Large intestine (tissue), 3 donors: ENCODE results near the gene ADCY9. TPM values are rescaled to one million over a fixed set of nuclear protein-coding genes. Genes with fewer than 3 reads are reported as not detected.

Source experiments
- DNase-seq, 2 donors: peaks; one replicate each; pipeline versions ENCODE4 v3.0.0 to v3.0.0-alpha.2; 2013
- H3K27ac ChIP-seq: one replicate; pipeline ENCODE4 v1.5.1; 2013; ENCODE audit warnings: low read length
- H3K27me3 ChIP-seq: 2 replicates; pipeline ENCODE4 v1.6.1; 2013; ENCODE audit warnings: low read length; ENCODE audit not compliant: control insufficient read depth, insufficient read depth
- H3K36me3 ChIP-seq: 2 replicates; pipeline ENCODE4 v1.6.1; 2013; ENCODE audit warnings: low read length; ENCODE audit not compliant: control insufficient read depth, insufficient read depth
- H3K4me1 ChIP-seq: one replicate; pipeline ENCODE4 v1.6.1; 2013; ENCODE audit warnings: low read length; ENCODE audit not compliant: control insufficient read depth, insufficient read depth
- H3K4me3 ChIP-seq: one replicate; pipeline ENCODE4 v1.5.1; 2013; ENCODE audit warnings: low read length
- H3K9me3 ChIP-seq: one replicate; pipeline ENCODE4 v1.6.1; 2013; ENCODE audit warnings: mild to moderate bottlenecking, low read depth, low read length, moderate library complexity; ENCODE audit not compliant: control insufficient read depth
- WGBS: methylation state at CpG from one replicate; pipeline ENCODE4 v1.1.5; 2013; ENCODE audit warnings: low lambda C conversion rate; ENCODE audit not compliant: insufficient coverage; 5-methylcytosine and 5-hydroxymethylcytosine counted together
- polyA plus RNA-seq: library from polyadenylated mRNA; unstranded; fragments of 120-200 nt; gene quantifications from one replicate; pipeline ENCODE4 v1.2.1, GENCODE V29; 2013

The ADCY9 gene
- polyA plus RNA-seq, 1 donor: 8.1 TPM

GRCh38 chr16:4123616-4124300 is 7.5 kb upstream of the ADCY9 start:
- Histone ChIP-seq H3K36me3 (no peaks in the 10 kb centered on the region), H3K27me3 (no peaks in the 10 kb centered on the region), H3K4me3 (no peak overlapping the region), H3K4me1 (no peaks in the 10 kb centered on the region), H3K27ac (no peak overlapping the region), H3K9me3 (no peaks in the 10 kb centered on the region)
- DNase-seq: no peak
- WGBS: no CpG with 5 or more reads among the region's 16 CpGs

- Histone ChIP-seq H3K4me3 (no peak overlapping the region), H3K36me3 (no peaks in the 10 kb centered on the region), H3K4me1 (peaks cover 7% of the 10 kb centered on the region), H3K27ac (no peak overlapping the region), H3K9me3 (peaks cover 2% of the 10 kb centered on the region), H3K27me3 (no peaks in the 10 kb centered on the region)
- no CpG with 5 or more reads among the region's 4 CpGs for WGBS
- peak; percentile 62 to 63 for DNase-seq
Observed at GRCh38 chr16:4120176-4120575, 3.9 kb upstream of the ADCY9 start.

- Histone ChIP-seq H3K27ac (no peak overlapping the region), H3K4me1 (peaks cover 13% of the 10 kb centered on the region), H3K27me3 (no peaks in the 10 kb centered on the region), H3K36me3 (peaks cover 2% of the 10 kb centered on the region), H3K4me3 (no peak overlapping the region), H3K9me3 (peaks cover 10% of the 10 kb centered on the region)
- DNase-seq: no peak
- 100% methylated on average over 6 of the region's 12 CpGs for WGBS
Observed at GRCh38 chr16:4117250-4117578, 972 bp upstream of the ADCY9 start.

DNA sequence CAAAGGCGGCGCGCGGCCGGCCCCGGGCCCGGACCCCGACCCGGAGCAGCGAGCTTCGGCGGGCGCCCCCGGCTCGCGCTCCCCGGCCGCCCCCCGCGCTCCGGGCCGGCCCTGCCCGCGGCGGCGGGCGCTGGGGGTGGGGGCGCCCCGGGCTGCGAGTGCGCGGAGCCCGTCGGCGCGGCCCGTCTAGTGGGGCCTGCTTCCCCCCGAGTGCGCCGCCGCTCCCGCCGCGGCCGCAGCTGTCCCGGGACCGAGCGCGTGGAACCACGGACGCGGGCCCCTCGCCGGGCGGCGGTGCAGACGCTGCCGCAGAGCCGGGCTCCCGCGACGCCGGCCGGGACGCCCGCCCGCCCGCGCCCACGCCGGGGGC is 308 bp downstream of the ADCY9 start:
- peaks cover 10% of the 10 kb centered on the region for H3K9me3 ChIP-seq
- peaks cover 13% of the 10 kb centered on the region for H3K4me1 ChIP-seq
- H3K27me3 ChIP-seq: no peaks in the 10 kb centered on the region
- WGBS: no CpG with 5 or more reads among the region's 71 CpGs
- H3K27ac ChIP-seq: no peak overlapping the region
- H3K36me3 ChIP-seq: peaks cover 2% of the 10 kb centered on the region
- DNase-seq: no peak
- peak overlapping the region; percentile 60 for H3K4me3 ChIP-seq

GRCh38 chr16:4115209-4115948 is 863 bp downstream of the ADCY9 start:
- Histone ChIP-seq H3K27me3 (no peaks in the 10 kb centered on the region), H3K27ac (no peak overlapping the region), H3K4me1 (peaks cover 13% of the 10 kb centered on the region), H3K9me3 (peaks cover 10% of the 10 kb centered on the region), H3K36me3 (peaks cover 2% of the 10 kb centered on the region), H3K4me3 (peak overlapping the region; percentile 60)
- no CpG with 5 or more reads among the region's 75 CpGs for WGBS
- peak; percentile 43 to 71 for DNase-seq

DNA sequence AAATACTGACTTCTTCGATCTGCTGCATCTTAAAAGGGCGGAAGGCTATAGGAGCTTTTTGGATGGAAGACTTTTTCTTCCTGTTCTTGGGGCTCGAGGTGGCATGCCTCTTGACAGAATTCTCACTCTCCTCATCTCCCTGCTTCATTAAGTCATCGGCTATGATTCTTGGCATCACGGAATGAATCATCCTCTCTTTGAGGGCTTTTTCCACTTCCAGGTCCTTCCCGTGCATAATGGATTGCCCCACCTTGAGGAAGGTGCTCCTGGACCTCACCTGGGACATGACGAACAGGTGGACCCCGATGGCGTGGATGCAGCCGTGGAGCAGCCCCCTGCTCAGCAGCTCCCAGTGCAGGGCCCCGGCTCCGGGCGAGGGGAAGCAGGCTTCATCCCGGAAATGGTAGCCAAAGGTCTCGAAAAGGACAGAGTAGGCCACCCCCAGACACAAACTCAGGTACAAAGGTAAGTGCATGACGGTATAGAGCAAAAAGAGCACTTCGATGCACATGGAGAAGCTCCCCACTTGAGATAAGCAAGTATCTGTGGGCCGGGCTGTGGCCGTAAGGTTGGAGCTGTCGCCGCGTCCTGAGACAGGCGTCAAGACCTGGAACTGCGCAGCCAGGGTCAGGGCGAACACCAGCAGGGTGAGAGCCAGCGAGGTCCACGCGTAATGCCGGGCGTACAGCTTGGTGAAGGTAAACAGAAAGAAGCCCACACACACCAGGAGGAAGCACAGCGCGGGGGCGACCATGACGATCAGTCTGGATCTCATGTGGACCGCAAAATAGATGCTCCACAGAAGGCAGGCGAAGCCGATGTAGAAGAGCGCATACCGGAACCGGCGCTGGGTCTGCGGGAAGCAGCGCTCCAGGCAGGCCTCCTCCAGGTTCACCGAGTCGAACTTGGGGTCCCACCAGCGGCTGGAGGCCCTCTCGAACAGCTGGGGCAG is 1.7 kb downstream of the ADCY9 start:
- peak overlapping the region; percentile 60 for H3K4me3 ChIP-seq
- no peak overlapping the region for H3K27ac ChIP-seq
- peaks cover 13% of the 10 kb centered on the region for H3K4me1 ChIP-seq
- no peak for DNase-seq
- WGBS: no CpG with 5 or more reads among the region's 47 CpGs
- H3K27me3 ChIP-seq: no peaks in the 10 kb centered on the region
- H3K9me3 ChIP-seq: peaks cover 10% of the 10 kb centered on the region
- H3K36me3 ChIP-seq: peaks cover 2% of the 10 kb centered on the region

DNA sequence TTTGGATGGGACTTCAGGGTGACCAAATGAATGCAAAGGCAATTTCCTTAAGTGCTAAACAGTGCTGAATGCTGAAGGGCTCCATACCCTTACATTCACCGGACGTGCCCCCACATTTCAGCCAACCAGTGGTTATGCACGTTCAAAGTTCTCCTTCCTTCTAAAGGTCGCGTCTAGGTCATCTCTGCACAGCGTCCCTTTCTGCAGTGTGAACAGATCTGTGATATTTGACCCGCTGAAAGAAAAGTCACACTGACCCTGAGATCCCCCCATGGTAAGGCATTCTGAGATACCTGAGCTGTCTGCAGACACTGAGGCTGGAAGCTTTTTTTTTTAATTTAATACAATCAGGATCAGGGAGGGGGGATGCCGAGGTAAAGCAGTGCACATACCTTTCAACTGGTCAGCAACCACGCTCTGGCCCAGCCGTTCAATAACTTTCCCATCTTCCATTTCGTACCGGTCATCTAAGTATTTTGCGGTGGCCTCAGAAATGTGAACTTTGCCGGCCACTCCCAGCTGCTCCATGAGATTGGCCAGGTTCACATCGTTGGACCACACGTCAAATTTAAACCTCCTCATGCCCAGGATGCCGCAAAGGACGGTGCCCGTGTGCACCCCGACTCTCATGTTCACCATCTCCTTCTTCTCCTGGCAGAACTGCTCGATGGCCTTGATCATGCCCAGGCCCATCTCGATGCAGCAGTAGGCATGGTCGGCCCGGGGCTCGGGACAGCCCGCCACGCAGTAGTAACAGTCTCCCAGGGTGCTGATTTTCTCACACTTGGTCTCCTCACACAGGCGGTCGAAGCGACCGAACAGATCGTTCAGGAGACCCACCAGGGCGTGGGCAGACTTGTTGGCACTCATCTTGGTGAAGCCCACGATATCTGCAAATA is 2.6 kb downstream of the ADCY9 start:
- no CpG with 5 or more reads among the region's 34 CpGs for WGBS
- no peak overlapping the region for H3K4me3 ChIP-seq
- H3K4me1 ChIP-seq: peaks cover 13% of the 10 kb centered on the region
- no peaks in the 10 kb centered on the region for H3K27me3 ChIP-seq
- DNase-seq: no peak
- H3K9me3 ChIP-seq: peaks cover 10% of the 10 kb centered on the region
- peaks cover 2% of the 10 kb centered on the region for H3K36me3 ChIP-seq
- no peak overlapping the region for H3K27ac ChIP-seq

DNA sequence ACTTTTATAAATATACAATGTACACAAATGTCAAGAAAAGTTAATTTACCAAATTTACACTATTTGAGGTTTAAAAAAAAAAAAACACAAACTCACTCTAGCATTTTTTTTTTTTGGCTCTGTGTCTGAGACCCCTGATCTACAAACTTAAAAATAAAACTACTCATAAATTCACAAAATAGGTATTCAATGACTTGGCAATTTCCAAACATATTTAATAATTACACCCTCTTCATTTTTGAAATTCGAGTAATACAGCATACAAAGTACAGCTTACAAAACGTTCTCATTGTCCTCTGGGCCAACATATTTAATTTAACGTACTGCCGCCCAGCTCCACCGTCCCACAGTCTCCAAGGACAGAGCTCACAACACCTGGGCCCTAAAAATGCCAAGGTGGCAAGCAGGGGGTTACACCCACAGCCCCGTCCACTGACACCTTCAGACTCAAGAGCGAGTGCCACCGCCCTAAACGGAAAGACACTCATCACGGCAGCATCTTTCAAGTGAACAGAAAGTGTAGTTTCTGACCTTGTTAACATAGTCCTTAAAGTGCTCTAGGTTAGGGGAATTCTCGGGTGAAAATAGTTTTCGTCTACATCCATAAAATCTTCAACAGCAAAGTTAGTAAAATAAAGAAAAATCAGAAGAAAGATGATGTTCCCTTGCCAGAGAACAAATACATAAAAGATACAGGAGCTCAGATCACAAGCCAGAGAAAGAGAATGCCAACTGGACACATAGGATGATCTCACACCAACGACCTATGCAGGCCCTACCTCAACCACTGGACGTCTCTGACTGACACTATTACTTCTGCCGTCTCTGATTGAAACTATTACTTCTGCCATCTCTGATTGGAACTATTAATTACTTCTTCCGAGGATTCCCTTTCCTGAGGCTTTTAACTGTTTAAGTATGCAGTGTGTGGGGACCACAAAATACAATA is 4.2 kb downstream of the ADCY9 start:
- no peak for DNase-seq
- Histone ChIP-seq H3K27ac (no peak overlapping the region), H3K4me1 (peaks cover 11% of the 10 kb centered on the region)

DNA sequence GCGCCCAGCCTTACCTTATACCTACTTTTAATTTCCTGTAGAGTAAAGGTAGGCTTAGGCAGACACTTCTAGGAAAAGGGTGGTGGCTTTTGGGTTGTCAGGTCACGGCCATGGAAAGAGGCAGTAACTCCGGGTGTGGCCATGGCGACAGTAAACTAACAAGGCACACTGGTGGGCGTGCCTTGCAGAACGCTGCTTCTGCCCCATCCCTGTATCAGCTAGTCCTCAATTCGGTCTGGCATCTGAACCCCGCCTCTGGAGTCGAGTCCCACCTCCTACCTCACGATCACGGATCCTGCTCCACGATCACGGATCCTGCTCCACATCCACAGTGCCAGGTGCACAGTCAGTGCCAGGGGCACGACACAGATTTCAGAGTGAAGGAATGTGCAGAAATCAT is 5.6 kb downstream of the ADCY9 start:
- no peak overlapping the region for H3K4me3 ChIP-seq
- 60% methylated on average over 1 of the region's 14 CpGs for WGBS
- H3K4me1 ChIP-seq: peaks cover 7% of the 10 kb centered on the region
- peak in 1 of 2 donors; percentile 33 for DNase-seq
- no peak overlapping the region for H3K27ac ChIP-seq
- H3K9me3 ChIP-seq: peaks cover 13% of the 10 kb centered on the region
- H3K36me3 ChIP-seq: peaks cover 7% of the 10 kb centered on the region
- no peaks in the 10 kb centered on the region for H3K27me3 ChIP-seq

More for the DNA sequence above, 4.2 kb downstream of the ADCY9 start:
- H3K36me3 ChIP-seq: peaks cover 4% of the 10 kb centered on the region
- H3K27me3 ChIP-seq: no peaks in the 10 kb centered on the region
- no peak overlapping the region for H3K4me3 ChIP-seq
- 61% methylated on average over 7 of the region's 16 CpGs for WGBS
- peaks cover 10% of the 10 kb centered on the region for H3K9me3 ChIP-seq
